Endothelial cell of umbilical vein (primary cell): ENCODE results near the gene AKAP13. TPM values are rescaled to one million over a fixed set of nuclear protein-coding genes. Genes with fewer than 3 reads are reported as not detected.

Experiments used
- BruUV-seq: library from RNA; stranded (reverse); fragments of 400-500 nt; replicated peaks from 2 replicates; lab custom pipeline; 2021; lab: Mats Ljungman, UMichigan
- CTCF ChIA-PET: fragments of 300-600, 350-600 bp; sonication (Branson Sonifier 250); formaldehyde crosslinking; loops from one replicate; lab custom pipeline; 2021; ENCODE audit warnings: antibody characterized with exemption, inconsistent platforms; lab: Charles Lee
- POLR2A ChIA-PET: fragments of 300-600, 350-600 bp; sonication (Branson Sonifier 250); formaldehyde crosslinking; loops from one replicate; lab custom pipeline; 2021; ENCODE audit warnings: antibody characterized with exemption, inconsistent platforms; lab: Charles Lee
- DNase-seq: peaks from one replicate; pipeline ENCODE4 v3.0.0-alpha.2; 2011; ENCODE audit warnings: low read depth, low spot score
- FAIRE-seq: peaks from 2 replicates; lab custom pipeline; 2011; peaks lifted over from hg19 to GRCh38; lab: Jason Lieb, UNC
- H2AFZ ChIP-seq: 2 replicates; pipeline ENCODE4 v1.6.0; 2012; ENCODE audit warnings: low read depth, low read length, control low read depth, inconsistent platforms
- H3K27ac ChIP-seq: 2 replicates; pipeline ENCODE4 v1.5.1; 2011; ENCODE audit warnings: low read depth, mild to moderate bottlenecking, control low read depth, low read length, moderate library complexity; ENCODE audit not compliant: insufficient read depth
- H3K27me3 ChIP-seq, 2 experiments: 2 replicates each; pipeline versions ENCODE4 v1.6.0 to v1.6.1; 2011; ENCODE audit warnings: low read length in 2 of 2, mixed read lengths in 1 of 2; ENCODE audit not compliant: control insufficient read depth in 2 of 2, insufficient read depth in 2 of 2
- H3K36me3 ChIP-seq, 2 experiments: 2 replicates in 1 of 2; 3 replicates in 1 of 2; pipeline ENCODE4 v1.5.1; 2011; ENCODE audit warnings: low read length in 2 of 2, mild to moderate bottlenecking in 1 of 2, moderate library complexity in 1 of 2; ENCODE audit not compliant: control insufficient read depth in 2 of 2, insufficient read depth in 2 of 2; ENCODE audit errors: extremely low read depth in 1 of 2
- H3K4me1 ChIP-seq: 3 replicates; pipeline ENCODE4 v1.5.1; 2011; ENCODE audit warnings: mild to moderate bottlenecking, low read length; ENCODE audit not compliant: control insufficient read depth, insufficient read depth; ENCODE audit errors: extremely low read depth
- H3K4me2 ChIP-seq: 2 replicates; pipeline ENCODE4 v1.6.1; 2011; ENCODE audit warnings: low read length, control low read depth, mixed read lengths; ENCODE audit not compliant: insufficient read depth
- H3K4me3 ChIP-seq, 3 experiments: fragments of 200-600 bp in 1 of 3; sonication (generic), shearing (Covaris generic) in 1 of 3; replicated peaks in 1 of 3; 2 replicates each; pipeline ENCODE4 v1.5.1; 2011 to 2016; ENCODE audit warnings: control low read depth in 3 of 3, low read length in 3 of 3, mild to moderate bottlenecking in 2 of 3, inconsistent platforms in 1 of 3, low read depth in 1 of 3, moderate library complexity in 1 of 3; ENCODE audit not compliant: insufficient read depth in 1 of 3
- H3K79me2 ChIP-seq: 2 replicates; pipeline ENCODE4 v1.6.0; 2012; ENCODE audit warnings: low read length, inconsistent platforms; ENCODE audit not compliant: control insufficient read depth, insufficient read depth
- H3K9ac ChIP-seq: replicated peaks from 2 replicates; pipeline ENCODE3; 2011; ENCODE audit warnings: low read length, control low read depth; ENCODE audit not compliant: insufficient read depth; ENCODE audit errors: extremely low read depth
- H3K9me1 ChIP-seq: replicated peaks from 3 replicates; pipeline ENCODE4 v1.6.0; 2011; ENCODE audit warnings: mild to moderate bottlenecking, low read length; ENCODE audit not compliant: control insufficient read depth, insufficient read depth; ENCODE audit errors: extremely low read depth
- H3K9me3 ChIP-seq: replicated peaks from 2 replicates; pipeline ENCODE4 v1.5.1; 2012; ENCODE audit warnings: low read length, inconsistent platforms; ENCODE audit not compliant: control insufficient read depth, insufficient read depth
- H4K20me1 ChIP-seq: replicated peaks from 2 replicates; pipeline ENCODE3; 2011; ENCODE audit warnings: mild to moderate bottlenecking, low read length; ENCODE audit not compliant: control insufficient read depth, insufficient read depth; ENCODE audit errors: extremely low read depth
- CTCF ChIP-seq, 2 donors: IDR thresholded peaks; 1 replicate in 1 of 2; 2 replicates in 1 of 2; pipeline ENCODE4 v1.5.1; 2011; ENCODE audit warnings: low read length in 2 of 2, mild to moderate bottlenecking in 2 of 2, moderate library complexity in 2 of 2, control low read depth in 1 of 2, inconsistent platforms in 1 of 2, low read depth in 1 of 2; ENCODE audit not compliant: insufficient read depth in 1 of 2; ENCODE audit errors: extremely low read depth in 1 of 2
- EZH2 ChIP-seq: IDR thresholded peaks from 2 replicates; pipeline ENCODE4 v1.6.1; 2012; ENCODE audit warnings: borderline replicate concordance, low read depth, mild to moderate bottlenecking, moderate library complexity, low read length, inconsistent platforms; ENCODE audit not compliant: severe bottlenecking
- FOS ChIP-seq: IDR thresholded peaks from 2 replicates; pipeline ENCODE4 v1.6.1; 2011; ENCODE audit warnings: mild to moderate bottlenecking, low read length, moderate library complexity, borderline replicate concordance; ENCODE audit not compliant: insufficient read depth
- GATA2 ChIP-seq: IDR thresholded peaks from 2 replicates; pipeline ENCODE4 v1.7.0; 2011; ENCODE audit warnings: low read depth, mild to moderate bottlenecking, moderate library complexity, mixed read lengths, low read length; ENCODE audit not compliant: insufficient read length, insufficient read depth
- JUN ChIP-seq: IDR thresholded peaks from 2 replicates; pipeline ENCODE4 v1.6.1; 2011; ENCODE audit warnings: borderline replicate concordance, low read depth; ENCODE audit not compliant: insufficient read length, insufficient read depth
- MAX ChIP-seq: IDR thresholded peaks from 2 replicates; pipeline ENCODE4 v1.6.1; 2011; ENCODE audit not compliant: insufficient read depth, insufficient read length
- MYC ChIP-seq: IDR thresholded peaks from one replicate; pipeline ENCODE4 v1.6.1; 2011; ENCODE audit warnings: mild to moderate bottlenecking, low read depth, low read length
- POLR2A ChIP-seq: IDR thresholded peaks from 2 replicates; pipeline ENCODE4 v1.6.1; 2012; ENCODE audit warnings: low read depth, mild to moderate bottlenecking, control low read depth, low read length
- POLR2AphosphoS5 ChIP-seq: IDR thresholded peaks from 2 replicates; pipeline ENCODE4 v1.6.1; 2012; ENCODE audit warnings: low read depth, mild to moderate bottlenecking, control low read depth, low read length, moderate library complexity; ENCODE audit not compliant: insufficient read depth
- dilution Hi-C: fragments of 300-500 bp; cut with MboI; formaldehyde crosslinking; loops from one replicate; pipeline ENCODE4 v1.15.0; 2019; ENCODE audit warnings: low sequenced_read_pairs; ENCODE audit not compliant: extremely low pct_ligation_motif_present
- intact Hi-C: fragments of 100-400 bp; cut with micrococcal nuclease; formaldehyde crosslinking; loops from one replicate; pipeline ENCODE4 v1.10.0; 2022
- polyA plus RNA-seq, 4 experiments: library from polyadenylated mRNA; depleted of rRNA in 3 of 4; stranded (reverse) in 3 of 4; unstranded in 1 of 4; fragments of >200 nt; gene quantifications; 2 replicates each; pipeline versions ENCODE4 v1.2.1 to v1.2.3, GENCODE V29; 2011 to 2012; ENCODE audit warnings: missing spikeins in 1 of 4
- total RNA-seq: library from RNA; stranded (reverse); gene quantifications from 2 replicates; pipeline ENCODE4 v1.2.3, GENCODE V29; 2021

AKAP13 gene
- total and polyA plus RNA-seq, 2 donors (not counting 3 experiments of a cell fraction or from before 2014, with no cell fraction given): 22.8 to 87.8 TPM

- POLR2A ChIA-PET: no interaction called here
- no peaks in the 10 kb centered on the region for H3K27me3 ChIP-seq
- H3K36me3 ChIP-seq: no peaks in the 10 kb centered on the region
- peaks cover 47% of the 10 kb centered on the region for H3K79me2 ChIP-seq
- no peak overlapping the region for H2AFZ ChIP-seq
- dilution Hi-C loops: no loop called here
- H3K9me1 ChIP-seq: no peaks in the 10 kb centered on the region
- no peak overlapping the region for H3K27ac ChIP-seq
- intact Hi-C loops: no loop called here
- no peak overlapping the region for H3K4me3 ChIP-seq
- no peak overlapping the region for H3K4me2 ChIP-seq
- H3K4me1 ChIP-seq: peaks cover 2% of the 10 kb centered on the region
- CTCF ChIA-PET: interaction anchor here (1.5 kb wide), 1 partner anchor 158 kb away, joined by 4 read pairs; no protein-coding TSS in a partner anchor
- H3K9me3 ChIP-seq: no peaks in the 10 kb centered on the region
- TF ChIP-seq CTCF (IDR thresholded peaks at IDR 0.05; ENCODE audit: extremely low read depth in 1 of 2, insufficient read depth in 1 of 2, low read depth in 1 of 2, low read length in 2 of 2): no peak
- no peak for TF ChIP-seq EZH2
- no peak for DNase-seq
- H3K9ac ChIP-seq: no peak overlapping the region
- BruUV-seq: no TSS peak
- H4K20me1 ChIP-seq: no peaks in the 10 kb centered on the region
- no peak for FAIRE-seq
Observed at GRCh38 chr15:85454403-85454802, 74.0 kb downstream of the AKAP13 start.

- H3K27ac ChIP-seq: no peak overlapping the region
- H3K4me2 ChIP-seq: no peak overlapping the region
- TF ChIP-seq POLR2A (no peak), FOS (no peak), POLR2AphosphoS5 (no peak), CTCF (IDR thresholded peaks at IDR 0.05; ENCODE audit: extremely low read depth in 1 of 2, insufficient read depth in 1 of 2, low read depth in 1 of 2, low read length in 2 of 2) (no peak), MAX (no peak), JUN (no peak), EZH2 (no peak), GATA2 (no peak), MYC (no peak)
- DNase-seq (no peak), FAIRE-seq (no peak)
- H4K20me1 ChIP-seq: no peaks in the 10 kb centered on the region
- H3K9me3 ChIP-seq: no peaks in the 10 kb centered on the region
- intact Hi-C loops: no loop called here
- no peak overlapping the region for H2AFZ ChIP-seq
- H3K9ac ChIP-seq: no peak overlapping the region
- H3K4me3 ChIP-seq: no peak overlapping the region
- no peaks in the 10 kb centered on the region for H3K27me3 ChIP-seq
- H3K79me2 ChIP-seq: peaks cover 41% of the 10 kb centered on the region
- H3K36me3 ChIP-seq: no peaks in the 10 kb centered on the region
- no TSS peak for BruUV-seq
- dilution Hi-C loops: no loop called here
- POLR2A ChIA-PET: no interaction called here
- H3K9me1 ChIP-seq: no peaks in the 10 kb centered on the region
- peaks cover 2% of the 10 kb centered on the region for H3K4me1 ChIP-seq
- CTCF ChIA-PET: interaction anchor here (0.9 kb wide), 1 partner anchor 137 kb away, joined by 4 read pairs; no protein-coding TSS in a partner anchor
Observed at GRCh38 chr15:85455891-85456290, 75.5 kb downstream of the AKAP13 start.
